ENCODE results near the gene CLDN24. TPM values are rescaled to one million over a fixed set of nuclear protein-coding genes. Genes with fewer than 3 reads are reported as not detected.
"Not testable (repeated sequence)": the region's sequence is repeated elsewhere in the genome, so short reads cannot be mapped to it uniquely, and the experiment has no call there.

Gene CLDN24
- total RNA-seq, 1 experiment from 2014 or later = not detected

DNA sequence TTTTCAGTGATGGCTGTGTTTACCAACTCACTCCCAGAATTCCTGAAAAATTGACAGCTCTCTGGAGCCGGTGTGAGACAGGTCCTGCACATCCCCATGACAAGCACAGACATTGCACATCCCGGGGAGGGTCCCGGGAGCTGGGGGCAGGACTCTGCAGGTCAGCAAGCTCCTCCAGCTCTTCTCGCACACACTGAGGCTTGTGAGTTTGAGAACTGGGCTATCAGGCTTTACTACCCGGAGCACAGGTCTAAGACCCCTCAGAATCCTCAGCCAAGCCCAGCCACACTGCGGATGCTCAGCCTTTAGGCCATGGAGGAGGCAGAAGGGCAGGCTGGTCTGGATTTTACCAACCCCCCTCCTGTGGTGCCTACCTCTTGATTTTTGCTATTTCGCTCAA lies 5.6 kb upstream of the CLDN24 start:
- ChIA-PET POLR2A (no interaction called here), CTCF (no interaction called here)
- H3K27ac ChIP-seq (ENCODE audit: low read length) = no peak overlapping the region
- in situ Hi-C loops (cut with HindIII; ENCODE audit: low pct_unique_long_range_greater_than_20kb, low sequenced_read_pairs) (no loop called here), intact Hi-C loops (cut with micrococcal nuclease; ENCODE audit: unreplicated experiment) (no loop called here)
- BruUV-seq (replicated peaks) = no TSS peak
- H3K4me3 ChIP-seq (ENCODE audit: low read depth in 2 of 2, low read length in 2 of 2) = no peak overlapping the region
- H3K27me3 ChIP-seq (ENCODE audit: control insufficient read depth, insufficient read depth, low read length) = no peaks in the 10 kb centered on the region
- no peaks in the 10 kb centered on the region for H3K36me3 ChIP-seq (ENCODE audit: control insufficient read depth, insufficient read depth, low read length)
- no peak for DNase-seq (ENCODE audit: low read depth, low spot score)
- no peak for ATAC-seq
- TF ChIP-seq TCF7L2 (IDR thresholded peaks at IDR 0.05; ENCODE audit: low read depth, low read length) = no peak
- TF ChIP-seq SIN3A (IDR thresholded peaks at IDR 0.05; ENCODE audit: borderline replicate concordance, insufficient read depth, low read depth, low read length) = no peak
- no peak for TF ChIP-seq POLR2AphosphoS5 (IDR thresholded peaks at IDR 0.05; ENCODE audit: low read depth, low read length)
- TF ChIP-seq, protein P1, sequence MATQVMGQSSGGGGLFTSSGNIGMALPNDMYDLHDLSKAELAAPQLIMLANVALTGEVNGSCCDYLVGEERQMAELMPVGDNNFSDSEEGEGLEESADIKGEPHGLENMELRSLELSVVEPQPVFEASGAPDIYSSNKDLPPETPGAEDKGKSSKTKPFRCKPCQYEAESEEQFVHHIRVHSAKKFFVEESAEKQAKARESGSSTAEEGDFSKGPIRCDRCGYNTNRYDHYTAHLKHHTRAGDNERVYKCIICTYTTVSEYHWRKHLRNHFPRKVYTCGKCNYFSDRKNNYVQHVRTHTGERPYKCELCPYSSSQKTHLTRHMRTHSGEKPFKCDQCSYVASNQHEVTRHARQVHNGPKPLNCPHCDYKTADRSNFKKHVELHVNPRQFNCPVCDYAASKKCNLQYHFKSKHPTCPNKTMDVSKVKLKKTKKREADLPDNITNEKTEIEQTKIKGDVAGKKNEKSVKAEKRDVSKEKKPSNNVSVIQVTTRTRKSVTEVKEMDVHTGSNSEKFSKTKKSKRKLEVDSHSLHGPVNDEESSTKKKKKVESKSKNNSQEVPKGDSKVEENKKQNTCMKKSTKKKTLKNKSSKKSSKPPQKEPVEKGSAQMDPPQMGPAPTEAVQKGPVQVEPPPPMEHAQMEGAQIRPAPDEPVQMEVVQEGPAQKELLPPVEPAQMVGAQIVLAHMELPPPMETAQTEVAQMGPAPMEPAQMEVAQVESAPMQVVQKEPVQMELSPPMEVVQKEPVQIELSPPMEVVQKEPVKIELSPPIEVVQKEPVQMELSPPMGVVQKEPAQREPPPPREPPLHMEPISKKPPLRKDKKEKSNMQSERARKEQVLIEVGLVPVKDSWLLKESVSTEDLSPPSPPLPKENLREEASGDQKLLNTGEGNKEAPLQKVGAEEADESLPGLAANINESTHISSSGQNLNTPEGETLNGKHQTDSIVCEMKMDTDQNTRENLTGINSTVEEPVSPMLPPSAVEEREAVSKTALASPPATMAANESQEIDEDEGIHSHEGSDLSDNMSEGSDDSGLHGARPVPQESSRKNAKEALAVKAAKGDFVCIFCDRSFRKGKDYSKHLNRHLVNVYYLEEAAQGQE (IDR thresholded peaks at IDR 0.05; ENCODE audit: insufficient read depth in 1 of 2, low read depth in 2 of 2, low read length in 1 of 2) = no peak
- TF ChIP-seq, protein P2, sequence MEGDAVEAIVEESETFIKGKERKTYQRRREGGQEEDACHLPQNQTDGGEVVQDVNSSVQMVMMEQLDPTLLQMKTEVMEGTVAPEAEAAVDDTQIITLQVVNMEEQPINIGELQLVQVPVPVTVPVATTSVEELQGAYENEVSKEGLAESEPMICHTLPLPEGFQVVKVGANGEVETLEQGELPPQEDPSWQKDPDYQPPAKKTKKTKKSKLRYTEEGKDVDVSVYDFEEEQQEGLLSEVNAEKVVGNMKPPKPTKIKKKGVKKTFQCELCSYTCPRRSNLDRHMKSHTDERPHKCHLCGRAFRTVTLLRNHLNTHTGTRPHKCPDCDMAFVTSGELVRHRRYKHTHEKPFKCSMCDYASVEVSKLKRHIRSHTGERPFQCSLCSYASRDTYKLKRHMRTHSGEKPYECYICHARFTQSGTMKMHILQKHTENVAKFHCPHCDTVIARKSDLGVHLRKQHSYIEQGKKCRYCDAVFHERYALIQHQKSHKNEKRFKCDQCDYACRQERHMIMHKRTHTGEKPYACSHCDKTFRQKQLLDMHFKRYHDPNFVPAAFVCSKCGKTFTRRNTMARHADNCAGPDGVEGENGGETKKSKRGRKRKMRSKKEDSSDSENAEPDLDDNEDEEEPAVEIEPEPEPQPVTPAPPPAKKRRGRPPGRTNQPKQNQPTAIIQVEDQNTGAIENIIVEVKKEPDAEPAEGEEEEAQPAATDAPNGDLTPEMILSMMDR (IDR thresholded peaks at IDR 0.05) = no peak
- H3K4me1 ChIP-seq (ENCODE audit: control insufficient read depth, insufficient read depth, low read length) = 0 out of 2 replicates have a peak, but pooled peaks cover 3% of the 10 kb centered on the region
- no peaks in the 10 kb centered on the region for H3K9me3 ChIP-seq (ENCODE audit: control insufficient read depth, insufficient read depth, low read depth, low read length)

DNA sequence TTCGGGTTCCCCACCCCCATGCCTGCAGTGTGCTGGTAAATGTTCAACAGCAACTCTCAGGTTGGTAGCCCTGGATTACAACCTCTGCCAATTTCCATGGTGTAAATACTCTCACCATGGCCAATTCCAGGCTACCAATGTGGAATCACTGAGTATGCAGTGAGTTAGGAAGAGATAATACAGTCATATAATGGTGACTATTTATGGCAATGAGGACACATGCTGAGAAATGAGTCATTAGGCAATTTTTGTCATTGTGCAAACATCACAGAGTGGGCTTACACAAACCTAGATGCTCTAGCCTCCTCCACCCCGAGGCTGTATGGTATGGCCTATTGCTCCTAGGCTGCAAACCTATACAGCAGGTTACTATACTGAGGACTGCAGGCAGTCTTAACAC lies 4.6 kb upstream of the CLDN24 start:
- Histone ChIP-seq H3K27ac (ENCODE audit: low read length) (no peak overlapping the region), H3K4me3 (ENCODE audit: low read depth in 2 of 2, low read length in 2 of 2) (no peak overlapping the region), H3K27me3 (ENCODE audit: control insufficient read depth, insufficient read depth, low read length) (no peaks in the 10 kb centered on the region), H3K4me1 (ENCODE audit: control insufficient read depth, insufficient read depth, low read length) (0 out of 2 replicates have a peak, but pooled peaks cover 3% of the 10 kb centered on the region), H3K36me3 (ENCODE audit: control insufficient read depth, insufficient read depth, low read length) (no peaks in the 10 kb centered on the region), H3K9me3 (ENCODE audit: control insufficient read depth, insufficient read depth, low read depth, low read length) (no peaks in the 10 kb centered on the region)
- BruUV-seq (replicated peaks) = no TSS peak
- intact Hi-C loops (cut with micrococcal nuclease; ENCODE audit: unreplicated experiment) (no loop called here), in situ Hi-C loops (cut with HindIII; ENCODE audit: low pct_unique_long_range_greater_than_20kb, low sequenced_read_pairs) (no loop called here)
- DNase-seq (ENCODE audit: low read depth, low spot score) (no peak), ATAC-seq (peak; percentile 70)
- ChIA-PET POLR2A (interaction anchor here (0.6 to 0.7 kb wide), 2 partner anchors 13 to 101 kb away, joined by 10 to 12 read pairs; no protein-coding TSS in a partner anchor), CTCF (no interaction called here)
- no peak for TF ChIP-seq TCF7L2 (IDR thresholded peaks at IDR 0.05; ENCODE audit: low read depth, low read length)

DNA sequence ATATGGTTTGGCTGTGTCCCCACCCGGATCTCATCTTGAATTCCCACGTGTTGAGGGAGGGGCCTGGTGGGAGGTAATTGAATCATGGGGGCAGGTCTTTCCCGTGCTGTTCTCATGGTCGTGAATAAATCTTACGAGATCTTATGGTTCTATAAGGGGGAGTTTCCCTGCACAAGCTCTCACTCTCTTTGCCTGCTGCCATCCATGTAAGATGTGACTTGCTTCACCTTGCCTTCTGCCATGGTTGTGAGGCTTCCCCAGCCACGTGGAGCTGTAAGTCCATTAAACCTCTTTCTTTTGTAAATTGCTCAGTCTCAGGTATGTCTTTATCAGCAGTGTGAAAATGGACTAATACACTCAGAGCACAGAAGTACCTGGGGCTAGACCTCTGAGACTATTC lies 4.2 kb upstream of the CLDN24 start:
- H3K4me3 ChIP-seq (ENCODE audit: low read depth in 2 of 2, low read length in 2 of 2); CTCF ChIA-PET; H3K9me3 ChIP-seq (ENCODE audit: control insufficient read depth, insufficient read depth, low read depth, low read length); H3K27me3 ChIP-seq (ENCODE audit: control insufficient read depth, insufficient read depth, low read length); in situ Hi-C loops (cut with HindIII; ENCODE audit: low pct_unique_long_range_greater_than_20kb, low sequenced_read_pairs); H3K36me3 ChIP-seq (ENCODE audit: control insufficient read depth, insufficient read depth, low read length); BruUV-seq (replicated peaks); ATAC-seq; H3K27ac ChIP-seq (ENCODE audit: low read length); POLR2A ChIA-PET; DNase-seq (ENCODE audit: low read depth, low spot score); intact Hi-C loops (cut with micrococcal nuclease; ENCODE audit: unreplicated experiment); H3K4me1 ChIP-seq (ENCODE audit: control insufficient read depth, insufficient read depth, low read length): not testable (repeated sequence)

Measured in Panc1 (cell line).